ENCODE results near the gene BIRC7.

BIRC7 gene

DNA sequence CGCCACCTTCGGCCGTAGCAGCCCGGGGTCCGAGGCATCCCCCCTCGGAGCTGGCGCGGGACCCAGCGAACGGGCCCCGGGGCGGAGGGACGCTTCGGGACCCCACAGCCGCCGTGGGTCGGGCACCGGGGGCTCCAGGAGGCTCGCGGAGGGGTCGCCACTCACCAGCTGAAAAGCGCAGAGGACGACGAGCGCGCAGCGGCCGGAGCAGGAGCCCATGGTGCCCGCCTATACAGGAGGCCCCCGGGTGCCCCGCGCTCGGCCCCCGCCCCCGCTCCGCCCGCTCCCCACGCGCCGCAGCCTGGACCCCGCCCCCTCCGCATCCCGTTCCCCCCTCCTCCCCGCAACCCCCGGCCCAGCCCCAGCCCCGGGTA is 18.5 kb downstream of the BIRC7 start, which contains the start of gene NKAIN4:
TSS of gene NKAIN4 (minus strand) at position 232 of the 374 bp plus-strand sequence. CDS start at position 219, 13 bp downstream.
- H3K36me3 Mint-ChIP-seq, result no peaks in the 10 kb centered on the region
- no peak within 1 kb of the TSS for H3K27ac Mint-ChIP-seq
- DNase-seq, result no peak
- no peaks in the 10 kb centered on the region for H3K4me1 Mint-ChIP-seq
- peaks cover 88% of the 10 kb centered on the region for H3K27me3 Mint-ChIP-seq
- no peak within 1 kb of the TSS for H3K4me3 Mint-ChIP-seq
- no peaks in the 10 kb centered on the region for H3K9me3 Mint-ChIP-seq
- CTCF ChIA-PET, result interaction anchor here (1.4 kb wide), 1 partner anchor 31 kb away, joined by 3 read pairs; no protein-coding TSS in a partner anchor

DNA sequence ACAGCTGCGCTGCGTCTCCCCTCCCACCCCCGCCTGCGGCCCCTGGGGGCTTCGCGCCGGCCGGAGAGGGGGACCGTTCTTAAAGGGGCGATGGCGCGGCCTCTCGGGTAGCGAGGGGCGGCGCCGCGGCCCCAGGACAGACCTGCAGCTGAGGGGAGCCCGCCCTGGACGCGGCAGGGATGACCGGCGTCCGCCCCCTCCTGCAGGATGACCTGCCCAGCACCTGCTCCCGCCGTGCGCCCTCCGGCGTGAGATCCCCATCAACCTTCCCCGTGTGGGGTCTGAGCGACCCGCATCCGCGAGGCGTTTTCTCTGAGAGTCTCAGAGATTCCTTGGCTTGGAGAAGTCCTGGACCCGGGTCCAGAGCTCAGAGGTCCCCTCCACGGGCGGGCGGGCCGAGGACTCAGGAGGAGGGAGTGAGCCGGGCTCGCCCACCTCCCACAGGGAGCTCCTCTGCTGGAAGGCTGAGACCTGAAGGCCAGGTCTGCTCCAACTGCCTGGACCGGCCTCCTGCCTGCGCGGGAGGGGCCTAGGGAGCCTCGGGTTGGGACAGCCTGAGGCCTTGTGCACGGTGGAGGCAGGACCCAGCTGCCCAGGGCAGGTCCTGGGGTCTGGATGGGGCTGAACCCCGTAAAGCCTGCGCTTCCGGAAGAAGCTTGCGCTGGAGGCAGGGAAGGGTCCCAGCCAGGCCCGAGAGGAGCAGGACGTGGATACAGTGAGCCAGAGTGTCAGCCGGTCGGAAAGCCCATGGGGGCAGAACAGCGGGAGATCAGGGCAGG is 19.1 kb downstream of the BIRC7 start:
- no peak for DNase-seq
- Mint-ChIP-seq H3K9me3 (no peaks in the 10 kb centered on the region), H3K4me3 (no peak overlapping the region), H3K36me3 (no peaks in the 10 kb centered on the region), H3K27me3 (peaks cover 88% of the 10 kb centered on the region), H3K27ac (no peak overlapping the region), H3K4me1 (no peaks in the 10 kb centered on the region)
- CTCF ChIA-PET, result interaction anchor here (1.4 kb wide), 1 partner anchor 31 kb away, joined by 3 read pairs; no protein-coding TSS in a partner anchor

DNA sequence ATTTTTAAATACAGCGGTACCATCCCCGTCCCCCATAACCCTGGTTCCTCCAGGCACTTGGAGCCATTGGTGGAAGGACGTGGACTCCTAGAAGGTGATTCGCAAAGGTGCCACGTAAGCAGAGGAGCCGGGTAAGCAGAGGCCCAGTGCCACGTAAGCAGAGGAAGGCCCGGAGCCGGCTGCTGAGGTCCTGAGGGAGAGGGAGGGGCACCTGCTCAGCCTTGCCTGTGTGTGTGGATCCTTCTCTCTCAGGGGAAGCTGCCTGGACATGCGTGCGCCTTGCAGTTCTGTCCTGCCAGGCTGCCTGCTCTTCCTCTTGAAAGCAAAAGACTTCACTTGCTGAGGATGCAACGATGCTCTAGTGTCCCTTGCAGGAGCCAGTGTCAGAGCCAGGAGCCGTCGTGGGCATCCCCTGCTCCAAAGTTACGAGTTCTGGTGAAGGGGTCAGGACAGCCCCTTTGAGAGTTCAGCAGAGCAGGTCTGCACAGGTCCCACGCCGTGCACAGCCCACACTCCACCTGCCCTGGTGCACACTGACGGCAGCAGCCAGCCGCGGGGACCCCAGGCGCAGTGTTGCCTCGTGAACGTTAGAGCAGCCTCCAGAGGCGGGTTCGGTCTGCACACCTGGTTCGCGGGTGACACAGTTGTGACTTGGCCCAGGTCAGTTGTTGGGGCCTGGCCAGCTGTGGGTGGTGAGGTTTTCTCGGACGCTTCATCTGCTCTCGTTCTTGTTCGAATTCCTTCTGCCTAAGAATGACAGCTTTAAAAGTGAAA is 20.4 kb downstream of the BIRC7 start:
- H3K9me3 Mint-ChIP-seq, result no peaks in the 10 kb centered on the region
- no peak overlapping the region for H3K27ac Mint-ChIP-seq
- CTCF ChIA-PET, result no interaction called here
- H3K27me3 Mint-ChIP-seq, result peaks cover 88% of the 10 kb centered on the region
- DNase-seq, result no peak
- no peak overlapping the region for H3K4me3 Mint-ChIP-seq
- no peaks in the 10 kb centered on the region for H3K4me1 Mint-ChIP-seq
- H3K36me3 Mint-ChIP-seq, result no peaks in the 10 kb centered on the region

DNA sequence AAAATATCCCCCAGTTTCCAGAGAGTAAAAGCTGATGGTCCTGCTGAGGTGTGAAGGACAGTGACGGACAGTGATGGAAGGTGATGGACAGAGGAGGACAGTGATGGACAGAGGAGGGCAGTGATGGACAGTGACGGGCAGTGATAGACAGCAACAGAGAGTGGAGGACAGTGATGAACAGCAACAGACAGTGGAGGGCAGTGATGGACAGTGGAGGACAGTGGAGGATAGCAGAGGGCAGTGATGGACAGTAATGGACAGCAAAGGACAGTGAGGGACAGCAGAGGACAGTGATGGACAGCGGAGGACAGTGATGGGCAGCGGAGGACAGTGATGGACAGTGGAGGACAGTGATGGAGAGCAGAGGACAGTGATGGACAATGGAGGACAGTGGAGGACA is 21.2 kb downstream of the BIRC7 start:
- Mint-ChIP-seq H3K27me3 (peaks cover 84% of the 10 kb centered on the region), H3K4me1 (peaks cover 3% of the 10 kb centered on the region), H3K36me3 (no peaks in the 10 kb centered on the region), H3K9me3 (no peaks in the 10 kb centered on the region), H3K4me3 (no peak overlapping the region), H3K27ac (no peak overlapping the region)
- DNase-seq, result no peak
- CTCF ChIA-PET, result no interaction called here

DNA sequence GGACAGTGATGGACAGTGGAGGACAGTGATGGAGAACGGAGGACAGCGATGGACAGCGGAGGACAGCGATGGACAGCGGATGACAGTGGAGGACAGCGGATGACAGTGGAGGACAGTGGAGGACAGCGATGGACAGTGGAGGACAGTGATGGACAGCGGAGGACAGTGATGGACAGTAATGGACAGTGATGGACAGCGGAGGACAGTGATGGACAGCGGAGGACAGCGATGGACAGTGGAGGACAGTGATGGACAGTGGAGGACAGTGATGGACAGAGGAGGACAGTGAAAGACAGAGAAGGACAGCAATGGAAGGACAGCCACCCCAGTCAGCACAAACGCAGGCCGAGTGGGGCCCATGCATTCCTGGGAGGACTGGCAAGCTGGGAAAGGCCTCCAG is 21.9 kb downstream of the BIRC7 start:
- Mint-ChIP-seq H3K4me3 (no peak overlapping the region), H3K27ac (no peak overlapping the region), H3K9me3 (no peaks in the 10 kb centered on the region), H3K4me1 (peaks cover 8% of the 10 kb centered on the region), H3K27me3 (peaks cover 84% of the 10 kb centered on the region), H3K36me3 (no peaks in the 10 kb centered on the region)
- CTCF ChIA-PET, result no interaction called here
- DNase-seq, result no peak

DNA sequence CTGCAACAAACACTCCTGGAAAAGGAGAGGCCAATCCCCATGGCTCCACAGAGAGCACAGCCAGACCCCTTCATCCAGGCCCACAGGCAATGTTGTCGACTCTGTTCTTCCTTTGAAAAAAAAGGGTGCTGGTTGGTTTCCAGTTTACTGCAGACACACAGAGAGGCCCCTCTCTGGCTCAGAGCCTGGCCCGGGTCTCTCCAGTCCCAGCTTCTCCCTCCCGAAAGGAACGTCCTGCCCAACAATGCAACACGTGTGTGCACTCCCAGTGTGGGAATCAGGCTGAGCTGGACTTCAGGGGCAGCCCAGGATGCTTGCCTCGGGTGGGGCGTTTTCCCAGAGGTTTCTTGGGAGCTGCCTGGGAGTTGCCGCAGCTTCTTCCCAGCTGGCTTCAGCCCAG is 23.1 kb downstream of the BIRC7 start:
- CTCF ChIA-PET, result no interaction called here
- H3K27me3 Mint-ChIP-seq, result peaks cover 79% of the 10 kb centered on the region
- peaks cover 11% of the 10 kb centered on the region for H3K4me1 Mint-ChIP-seq
- H3K4me3 Mint-ChIP-seq, result no peak overlapping the region
- no peak overlapping the region for H3K27ac Mint-ChIP-seq
- no peaks in the 10 kb centered on the region for H3K9me3 Mint-ChIP-seq
- DNase-seq, result no peak
- no peaks in the 10 kb centered on the region for H3K36me3 Mint-ChIP-seq

DNA sequence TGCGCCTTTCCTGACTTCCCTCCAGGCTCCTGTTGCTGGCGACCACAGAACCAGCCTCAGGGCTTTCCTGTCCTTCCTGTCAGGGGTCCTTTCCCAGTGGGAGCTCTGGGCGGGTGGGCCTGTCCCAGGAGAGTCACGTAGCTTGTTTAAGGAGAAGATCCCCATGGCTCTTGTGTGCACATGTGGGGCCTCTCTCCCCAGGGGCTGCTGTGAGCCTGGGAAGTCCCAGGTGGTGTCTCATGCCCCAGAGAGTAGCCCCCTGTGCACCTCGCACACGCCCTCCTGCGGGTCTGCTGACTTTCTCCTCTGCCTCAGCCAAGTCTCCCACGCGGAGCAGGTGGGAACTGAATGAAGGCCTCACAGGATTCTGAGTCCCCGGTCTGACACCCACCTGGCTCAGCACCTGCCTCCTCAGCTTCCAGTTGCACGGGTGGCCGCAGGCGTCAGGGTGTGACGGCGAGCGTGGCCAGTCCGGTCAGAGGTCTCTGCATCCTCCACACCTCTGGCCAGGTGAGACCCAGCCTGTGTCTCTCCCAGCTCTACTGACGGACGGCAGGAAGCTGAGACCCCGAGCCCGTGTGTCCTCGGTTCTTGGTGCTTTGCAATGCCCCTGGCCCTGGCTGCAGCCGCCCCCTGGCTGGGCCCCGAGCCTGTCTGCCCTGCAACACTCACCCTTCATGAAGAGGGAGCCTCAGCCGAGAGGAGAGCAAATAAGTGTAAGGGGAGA is 24.2 kb downstream of the BIRC7 start:
- peaks cover 11% of the 10 kb centered on the region for H3K4me1 Mint-ChIP-seq
- H3K9me3 Mint-ChIP-seq, result no peaks in the 10 kb centered on the region
- no peak overlapping the region for H3K27ac Mint-ChIP-seq
- H3K27me3 Mint-ChIP-seq, result peaks cover 82% of the 10 kb centered on the region
- CTCF ChIA-PET, result no interaction called here
- H3K4me3 Mint-ChIP-seq, result no peak overlapping the region
- DNase-seq, result no peak
- no peaks in the 10 kb centered on the region for H3K36me3 Mint-ChIP-seq

DNA sequence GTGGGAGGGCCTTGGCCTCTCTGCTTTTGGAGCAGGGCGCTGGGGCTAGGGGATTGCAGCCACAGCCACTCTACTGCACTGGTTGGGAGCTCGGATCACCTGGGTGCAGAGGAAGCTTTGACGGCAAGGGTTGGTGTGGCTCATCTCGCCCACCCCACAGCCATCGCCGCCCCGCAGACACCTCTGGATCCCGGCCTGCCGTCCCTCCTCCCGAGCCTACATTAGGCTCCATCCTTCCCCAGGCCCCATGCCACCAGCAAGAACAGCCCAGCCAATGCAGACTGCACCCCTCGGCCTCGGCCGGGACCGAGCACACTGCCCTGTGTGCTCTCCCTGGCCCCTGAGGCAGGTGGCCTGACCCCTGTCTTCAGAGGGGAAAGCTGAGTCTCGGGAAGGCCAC is 24.8 kb downstream of the BIRC7 start:
- CTCF ChIA-PET, result no interaction called here
- no peaks in the 10 kb centered on the region for H3K36me3 Mint-ChIP-seq
- H3K27ac Mint-ChIP-seq, result no peak overlapping the region
- H3K9me3 Mint-ChIP-seq, result no peaks in the 10 kb centered on the region
- no peak overlapping the region for H3K4me3 Mint-ChIP-seq
- H3K4me1 Mint-ChIP-seq, result peaks cover 11% of the 10 kb centered on the region
- no peak for DNase-seq
- H3K27me3 Mint-ChIP-seq, result peaks cover 80% of the 10 kb centered on the region

DNA sequence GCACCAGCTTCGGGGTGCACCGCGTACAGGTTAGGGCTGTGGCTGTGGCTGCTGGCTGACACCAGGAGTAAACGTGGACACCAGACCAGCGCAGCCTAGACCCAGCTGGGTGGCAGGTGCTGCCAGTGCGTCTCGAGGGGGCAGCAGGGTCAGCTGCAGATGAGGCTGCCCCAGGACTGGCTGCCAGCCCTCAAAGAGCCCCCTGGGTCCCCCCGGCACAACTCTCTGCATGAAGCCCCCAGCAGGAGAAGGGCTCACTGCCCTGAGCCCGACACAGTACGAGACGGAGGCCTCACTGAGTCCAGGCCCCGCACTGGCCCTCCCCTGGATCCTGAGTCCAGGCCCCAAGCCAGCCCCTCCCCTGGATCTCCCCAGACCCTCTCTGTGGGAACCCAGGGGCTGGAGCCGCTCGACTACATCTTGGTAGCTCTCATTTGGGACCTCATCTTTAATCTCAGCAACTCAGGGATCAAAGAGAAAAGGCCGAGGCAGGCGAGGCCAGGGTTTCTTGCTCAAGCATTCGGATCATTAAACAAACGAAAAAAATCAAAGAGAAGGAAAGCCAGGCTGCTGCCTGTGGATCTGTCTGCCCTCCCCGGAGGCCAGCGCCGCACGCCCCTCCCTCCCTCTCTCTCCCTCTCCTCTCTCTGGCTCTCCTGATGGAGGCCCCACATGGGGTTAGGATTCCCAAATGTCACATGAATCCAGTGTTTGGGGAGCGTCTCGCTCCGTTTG is 25.5 kb downstream of the BIRC7 start:
- CTCF ChIA-PET, result no interaction called here
- peaks cover 76% of the 10 kb centered on the region for H3K27me3 Mint-ChIP-seq

DNA sequence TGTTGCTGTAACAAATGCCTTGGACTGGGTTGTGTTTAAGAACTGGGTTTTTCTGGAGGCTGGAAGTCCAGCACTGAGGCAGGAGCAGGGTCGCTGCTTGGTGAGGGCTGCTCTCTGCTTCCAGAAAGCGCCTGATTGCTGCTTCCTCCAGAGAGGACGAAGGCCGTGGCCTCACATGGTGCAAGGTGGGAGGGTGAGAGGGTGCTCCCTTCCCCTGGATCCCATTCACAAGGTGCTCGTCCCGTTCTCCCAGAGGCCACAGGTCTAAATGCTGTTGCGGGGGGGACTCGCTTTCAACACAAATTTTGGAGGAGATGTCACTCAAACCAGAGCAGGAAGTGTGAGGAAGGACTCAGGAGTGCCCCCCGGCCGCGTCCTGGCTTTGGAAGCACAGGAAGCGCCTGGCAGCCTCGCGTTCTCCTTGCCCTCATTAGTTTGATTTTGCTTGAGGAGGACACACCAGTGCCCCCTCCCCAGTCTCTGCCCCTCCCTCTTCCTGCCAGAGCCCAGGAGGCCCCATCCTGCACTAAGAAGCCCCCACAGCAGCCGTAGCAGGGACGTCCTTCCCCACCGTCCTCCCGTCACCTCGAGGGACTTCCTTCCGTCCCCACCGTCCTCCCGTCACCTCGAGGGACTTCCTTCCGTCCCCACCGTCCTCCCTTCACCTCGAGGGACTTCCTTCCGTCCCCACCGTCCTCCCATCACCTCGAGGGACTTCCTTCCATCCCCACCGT is 26.3 kb downstream of the BIRC7 start:
- no peak for DNase-seq
- Mint-ChIP-seq H3K9me3 (no peaks in the 10 kb centered on the region), H3K36me3 (no peaks in the 10 kb centered on the region), H3K27ac (no peak overlapping the region), H3K4me3 (no peak overlapping the region), H3K27me3 (peaks cover 70% of the 10 kb centered on the region), H3K4me1 (peaks cover 11% of the 10 kb centered on the region)
- CTCF ChIA-PET, result no interaction called here

More for the DNA sequence above, 25.5 kb downstream of the BIRC7 start:
- Mint-ChIP-seq H3K27ac (no peak overlapping the region), H3K36me3 (no peaks in the 10 kb centered on the region), H3K4me1 (peaks cover 11% of the 10 kb centered on the region), H3K9me3 (no peaks in the 10 kb centered on the region), H3K4me3 (no peak overlapping the region)
- no peak for DNase-seq

DNA sequence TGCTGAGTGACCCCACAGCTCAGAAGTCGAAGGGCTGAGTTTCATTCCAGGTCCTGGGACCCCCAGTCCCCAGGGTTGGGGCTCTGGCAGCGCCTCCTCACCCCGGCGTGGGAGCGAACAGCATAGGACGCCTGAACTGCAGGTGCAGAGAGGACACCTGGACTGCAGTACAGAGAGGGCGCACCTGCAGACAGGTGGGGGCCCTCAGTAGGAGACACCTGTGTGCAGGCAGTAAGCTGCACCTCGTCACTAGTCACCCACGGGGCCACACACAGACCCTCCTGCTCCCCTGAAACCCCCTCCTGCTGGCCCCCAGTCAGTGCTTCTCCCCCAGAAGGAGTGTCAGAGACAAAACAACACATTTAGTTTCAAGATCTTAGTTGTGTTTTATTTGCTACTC is 27.1 kb downstream of the BIRC7 start:
- no peak overlapping the region for H3K27ac Mint-ChIP-seq
- H3K27me3 Mint-ChIP-seq, result peaks cover 67% of the 10 kb centered on the region
- DNase-seq, result no peak
- H3K4me1 Mint-ChIP-seq, result peaks cover 11% of the 10 kb centered on the region
- no peaks in the 10 kb centered on the region for H3K36me3 Mint-ChIP-seq
- CTCF ChIA-PET, result no interaction called here
- no peaks in the 10 kb centered on the region for H3K9me3 Mint-ChIP-seq
- no peak overlapping the region for H3K4me3 Mint-ChIP-seq

DNA sequence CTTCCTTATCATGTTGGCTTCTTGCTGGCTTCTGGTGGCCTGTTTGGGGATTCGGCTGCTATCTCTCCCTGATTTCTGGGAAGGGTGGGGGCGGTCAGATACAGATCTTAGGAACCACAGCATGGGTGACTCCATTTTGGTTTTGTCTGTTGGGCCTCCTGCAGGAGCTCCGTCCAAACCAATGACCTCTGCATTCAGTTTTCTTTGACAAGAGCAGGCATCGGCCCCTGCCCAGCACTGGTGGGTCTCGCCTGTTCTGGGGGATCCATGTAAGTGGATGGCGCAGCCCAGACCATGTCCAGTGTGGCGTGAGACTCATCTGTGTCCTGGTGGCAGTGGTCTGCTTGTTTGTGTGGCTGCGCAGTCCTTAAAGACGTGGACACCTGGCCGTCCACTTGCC is 28.3 kb downstream of the BIRC7 start:
- H3K4me1 Mint-ChIP-seq, result peaks cover 11% of the 10 kb centered on the region

DNA sequence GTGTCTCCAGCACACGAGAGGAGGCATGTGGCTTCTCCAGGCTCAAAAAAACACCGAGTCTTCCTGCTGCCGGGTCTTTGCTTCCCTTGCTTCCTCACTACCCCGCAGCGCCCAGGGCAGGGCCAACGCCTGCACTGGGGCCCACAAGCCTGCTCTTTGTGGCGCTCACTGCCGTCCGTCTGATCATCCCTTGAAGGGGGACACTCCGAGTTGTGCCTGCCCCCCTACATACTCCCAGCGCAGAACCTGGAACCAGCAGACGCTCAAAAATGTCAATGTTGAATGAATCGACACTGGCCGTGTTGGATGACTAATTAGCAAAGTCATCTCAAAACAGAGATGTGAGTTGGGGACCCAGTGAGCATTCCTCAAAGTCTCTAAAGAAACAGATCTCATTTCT is 28.8 kb downstream of the BIRC7 start:
- H3K4me1 Mint-ChIP-seq, result peaks cover 11% of the 10 kb centered on the region
- H3K27ac Mint-ChIP-seq, result no peak overlapping the region
- no peak overlapping the region for H3K4me3 Mint-ChIP-seq
- CTCF ChIA-PET, result interaction anchor here (2.8 kb wide), 1 partner anchor 42 kb away, joined by 10 read pairs; no protein-coding TSS in a partner anchor
- no peak for DNase-seq
- H3K9me3 Mint-ChIP-seq, result no peaks in the 10 kb centered on the region
- peaks cover 64% of the 10 kb centered on the region for H3K27me3 Mint-ChIP-seq
- H3K36me3 Mint-ChIP-seq, result no peaks in the 10 kb centered on the region

More for the DNA sequence above, 28.3 kb downstream of the BIRC7 start:
- Mint-ChIP-seq H3K4me3 (no peak overlapping the region), H3K36me3 (no peaks in the 10 kb centered on the region), H3K9me3 (no peaks in the 10 kb centered on the region), H3K27me3 (peaks cover 69% of the 10 kb centered on the region), H3K27ac (peak overlapping the region; percentile 55)
- CTCF ChIA-PET, result interaction anchor here (2.8 kb wide), 1 partner anchor 41 kb away, joined by 10 read pairs; no protein-coding TSS in a partner anchor
- no peak for DNase-seq
